Progenitor cell of endocrine pancreas (in vitro differentiated cells): ENCODE data around the gene CD36. TPM values are rescaled to one million over a fixed set of nuclear protein-coding genes. Genes with fewer than 3 reads are reported as not detected.

ENCODE experiments used
- DNase-seq: peaks from one replicate; pipeline ENCODE4 v3.0.0; 2021; ENCODE audit warnings: low spot score; ENCODE audit not compliant: unreplicated experiment
- H3K27ac Mint-ChIP-seq: 2 replicates; pipeline ENCODE4 v1.8.0; 2021; ENCODE audit warnings: mild to moderate bottlenecking, moderate library complexity, mixed read lengths
- H3K27me3 Mint-ChIP-seq: 2 replicates; pipeline ENCODE4 v1.8.0; 2021; ENCODE audit warnings: mixed read lengths
- H3K36me3 Mint-ChIP-seq: 2 replicates; pipeline ENCODE4 v1.8.0; 2022; ENCODE audit warnings: mixed read lengths; ENCODE audit not compliant: insufficient read depth
- H3K4me1 Mint-ChIP-seq: 2 replicates; pipeline ENCODE4 v1.8.0; 2021; ENCODE audit warnings: low read depth, mixed read lengths
- H3K4me3 Mint-ChIP-seq: 2 replicates; pipeline ENCODE4 v1.8.0; 2021; ENCODE audit warnings: low read depth, mild to moderate bottlenecking, moderate library complexity, mixed read lengths
- H3K9me3 Mint-ChIP-seq: 2 replicates; pipeline ENCODE4 v1.8.0; 2021; ENCODE audit warnings: low read depth, mixed read lengths
- total RNA-seq: library from RNA; stranded (reverse); gene quantifications from 2 replicates; pipeline ENCODE4 v1.2.1, GENCODE V29; 2021
- TF ChIP-seq, protein P1 (sequence below): fragments of 200-600 bp; sonication (generic); IDR thresholded peaks from one replicate; pipeline ENCODE4 v1.5.0; 2021; ENCODE audit warnings: antibody characterized with exemption, mild to moderate bottlenecking; ENCODE audit not compliant: unreplicated experiment

Gene CD36
- total RNA-seq, 1 donor from 2014 or later, result 7.7 TPM

- TF ChIP-seq, protein P1, sequence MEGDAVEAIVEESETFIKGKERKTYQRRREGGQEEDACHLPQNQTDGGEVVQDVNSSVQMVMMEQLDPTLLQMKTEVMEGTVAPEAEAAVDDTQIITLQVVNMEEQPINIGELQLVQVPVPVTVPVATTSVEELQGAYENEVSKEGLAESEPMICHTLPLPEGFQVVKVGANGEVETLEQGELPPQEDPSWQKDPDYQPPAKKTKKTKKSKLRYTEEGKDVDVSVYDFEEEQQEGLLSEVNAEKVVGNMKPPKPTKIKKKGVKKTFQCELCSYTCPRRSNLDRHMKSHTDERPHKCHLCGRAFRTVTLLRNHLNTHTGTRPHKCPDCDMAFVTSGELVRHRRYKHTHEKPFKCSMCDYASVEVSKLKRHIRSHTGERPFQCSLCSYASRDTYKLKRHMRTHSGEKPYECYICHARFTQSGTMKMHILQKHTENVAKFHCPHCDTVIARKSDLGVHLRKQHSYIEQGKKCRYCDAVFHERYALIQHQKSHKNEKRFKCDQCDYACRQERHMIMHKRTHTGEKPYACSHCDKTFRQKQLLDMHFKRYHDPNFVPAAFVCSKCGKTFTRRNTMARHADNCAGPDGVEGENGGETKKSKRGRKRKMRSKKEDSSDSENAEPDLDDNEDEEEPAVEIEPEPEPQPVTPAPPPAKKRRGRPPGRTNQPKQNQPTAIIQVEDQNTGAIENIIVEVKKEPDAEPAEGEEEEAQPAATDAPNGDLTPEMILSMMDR, result no peak
- Mint-ChIP-seq H3K4me3 (no peak overlapping the region), H3K4me1 (peaks cover 35% of the 10 kb centered on the region), H3K36me3 (no peaks in the 10 kb centered on the region), H3K27me3 (no peaks in the 10 kb centered on the region), H3K9me3 (no peaks in the 10 kb centered on the region), H3K27ac (no peak overlapping the region)
- DNase-seq, result no peak
These were observed 31.3 kb upstream of the CD36 start for GRCh38 chr7:80607136-80607535.

DNA sequence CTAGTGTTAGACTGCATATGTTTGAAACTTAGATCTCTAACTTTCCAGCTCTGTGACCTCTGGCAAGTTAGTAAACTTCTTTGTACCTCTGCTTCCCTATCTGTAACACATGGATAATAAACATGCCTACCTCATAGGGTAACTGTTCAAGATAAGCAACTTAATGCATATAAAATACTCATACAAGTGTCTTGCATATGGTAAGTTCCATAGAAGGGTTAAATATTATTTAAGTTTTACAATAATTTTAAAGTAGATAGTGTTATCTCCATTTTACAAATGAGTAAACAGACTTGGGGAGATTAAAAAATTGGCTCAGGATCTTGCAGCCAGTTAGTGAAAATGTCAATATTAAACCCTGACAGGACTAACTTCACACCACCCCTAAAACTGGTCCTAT lies 30.1 kb upstream of the CD36 start:
- H3K4me1 Mint-ChIP-seq, result peaks cover 34% of the 10 kb centered on the region
- H3K4me3 Mint-ChIP-seq, result no peak overlapping the region
- no peaks in the 10 kb centered on the region for H3K9me3 Mint-ChIP-seq
- no peaks in the 10 kb centered on the region for H3K36me3 Mint-ChIP-seq
- no peak overlapping the region for H3K27ac Mint-ChIP-seq
- TF ChIP-seq, protein P1, result no peak
- no peak for DNase-seq
- no peaks in the 10 kb centered on the region for H3K27me3 Mint-ChIP-seq

DNA sequence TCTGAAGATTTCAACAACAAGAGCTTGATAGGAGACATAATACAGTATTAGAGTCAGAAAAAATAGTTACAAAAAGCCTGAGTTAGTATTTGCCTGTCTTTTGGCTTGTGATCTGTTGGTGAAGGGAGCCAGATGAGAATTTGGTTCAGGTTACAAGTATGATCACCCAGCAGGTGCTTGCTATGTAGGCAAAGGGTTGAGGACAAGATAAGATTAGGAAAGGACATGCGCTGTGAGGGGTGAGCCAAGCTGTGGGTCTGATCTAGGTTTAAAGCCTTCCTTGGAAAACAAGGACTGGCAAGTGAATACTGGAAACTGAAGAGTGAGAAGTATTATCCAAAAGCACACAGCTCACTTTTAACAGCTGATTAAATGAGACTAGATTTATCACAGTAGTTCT lies 28.7 kb upstream of the CD36 start:
- no peak overlapping the region for H3K4me3 Mint-ChIP-seq
- no peak for DNase-seq
- H3K27me3 Mint-ChIP-seq, result no peaks in the 10 kb centered on the region
- TF ChIP-seq, protein P1, result no peak
- H3K4me1 Mint-ChIP-seq, result peaks cover 28% of the 10 kb centered on the region
- H3K27ac Mint-ChIP-seq, result no peak overlapping the region
- no peaks in the 10 kb centered on the region for H3K9me3 Mint-ChIP-seq
- H3K36me3 Mint-ChIP-seq, result no peaks in the 10 kb centered on the region

DNA sequence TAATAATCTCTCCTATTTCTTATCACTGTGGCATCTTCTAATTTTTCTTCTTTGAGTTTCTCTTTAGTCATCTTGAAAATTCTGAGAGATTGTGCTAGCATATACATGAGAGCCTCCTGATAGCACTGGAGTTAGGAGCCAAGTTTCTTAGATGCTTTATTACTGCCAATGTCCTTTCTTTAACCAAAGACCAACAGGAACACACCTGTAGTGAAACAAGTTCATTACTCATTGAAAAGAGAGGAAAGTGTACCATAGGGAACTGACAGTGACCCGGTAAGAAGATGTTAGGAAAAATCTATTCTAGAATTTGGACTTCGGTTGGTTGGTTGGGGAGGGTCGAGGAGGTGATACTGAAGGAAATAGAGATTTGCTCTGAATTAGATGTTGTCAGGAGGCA lies 27.1 kb upstream of the CD36 start:
- H3K4me3 Mint-ChIP-seq, result no peak overlapping the region
- H3K36me3 Mint-ChIP-seq, result no peaks in the 10 kb centered on the region
- DNase-seq, result no peak
- TF ChIP-seq, protein P1, result no peak
- no peak overlapping the region for H3K27ac Mint-ChIP-seq
- no peaks in the 10 kb centered on the region for H3K27me3 Mint-ChIP-seq
- H3K4me1 Mint-ChIP-seq, result peaks cover 28% of the 10 kb centered on the region
- no peaks in the 10 kb centered on the region for H3K9me3 Mint-ChIP-seq

DNA sequence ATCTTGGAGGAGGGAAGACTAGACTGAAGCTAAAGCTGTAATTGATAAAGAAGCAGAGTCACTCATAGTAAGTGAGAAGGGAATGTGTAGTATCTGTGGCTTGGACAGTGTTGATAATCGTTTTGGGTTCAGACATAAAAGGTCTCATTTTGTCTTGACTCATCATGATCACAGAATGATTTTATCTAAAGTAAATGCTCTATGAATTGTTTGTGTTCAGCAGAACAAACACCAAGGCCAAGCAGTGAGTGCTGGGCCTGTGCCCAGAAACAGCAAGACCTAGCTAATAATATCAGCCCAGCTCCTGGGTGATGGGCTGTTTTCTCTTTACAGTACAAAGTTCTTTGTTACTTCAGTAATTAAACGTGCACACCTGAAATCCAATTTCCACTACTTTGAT lies 26.7 kb upstream of the CD36 start:
- Mint-ChIP-seq H3K27ac (no peak overlapping the region), H3K9me3 (no peaks in the 10 kb centered on the region), H3K4me3 (no peak overlapping the region), H3K4me1 (peaks cover 28% of the 10 kb centered on the region), H3K27me3 (no peaks in the 10 kb centered on the region), H3K36me3 (no peaks in the 10 kb centered on the region)
- TF ChIP-seq, protein P1, result no peak
- DNase-seq, result no peak

DNA sequence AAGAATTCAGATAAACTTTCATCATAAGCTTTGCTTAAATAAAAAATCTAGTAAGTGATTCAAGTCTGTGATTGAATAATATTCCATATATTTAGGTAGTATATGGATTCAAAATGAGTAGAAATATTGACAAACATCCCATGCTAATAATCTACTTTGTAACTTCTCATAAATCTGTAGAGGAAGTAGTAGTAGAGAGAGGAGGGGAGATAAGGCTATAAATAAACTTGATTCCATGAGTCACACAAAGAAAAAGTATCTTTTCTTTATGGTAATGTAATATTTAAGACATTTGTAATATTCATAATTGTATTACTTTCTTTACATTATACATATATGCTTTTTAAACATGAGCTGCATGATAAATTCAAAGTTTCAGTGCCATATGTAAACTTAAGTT lies 25.6 kb upstream of the CD36 start:
- no peaks in the 10 kb centered on the region for H3K27me3 Mint-ChIP-seq
- no peaks in the 10 kb centered on the region for H3K9me3 Mint-ChIP-seq
- TF ChIP-seq, protein P1, result no peak
- no peaks in the 10 kb centered on the region for H3K36me3 Mint-ChIP-seq
- peaks cover 22% of the 10 kb centered on the region for H3K4me1 Mint-ChIP-seq
- no peak overlapping the region for H3K4me3 Mint-ChIP-seq
- H3K27ac Mint-ChIP-seq, result no peak overlapping the region
- DNase-seq, result no peak
